K562 (cell line): ENCODE results near the gene VPS4B. TPM values are rescaled to one million over a fixed set of nuclear protein-coding genes. Genes with fewer than 3 reads are reported as not detected.

Experiments used
- BCL6 ChIP-seq: fragments of 250-450 bp; sonication (Bioruptor Pico); IDR thresholded peaks from 2 replicates; pipeline ENCODE4 v1.4.0; 2020
- CBX3 ChIP-seq, 2 experiments: IDR thresholded peaks; 1 replicate in 1 of 2; 2 replicates in 1 of 2; pipeline ENCODE4 v1.6.1; 2012; ENCODE audit warnings: inconsistent platforms in 2 of 2, low read length in 2 of 2, borderline replicate concordance in 1 of 2, control low read depth in 1 of 2
- CHD4 ChIP-seq: fragments of 200-600 bp; sonication (generic); IDR thresholded peaks from 3 replicates; pipeline ENCODE4 v1.6.1; 2012; ENCODE audit warnings: low read depth, mild to moderate bottlenecking, mixed read lengths, low read length, inconsistent platforms; ENCODE audit not compliant: insufficient read depth, insufficient replicate concordance, poor library complexity, severe bottlenecking
- KDM1A ChIP-seq, 2 experiments: fragments of 450-650 bp; IDR thresholded peaks; 2 replicates each; pipeline ENCODE4 v1.6.1; 2016; ENCODE audit warnings: mild to moderate bottlenecking in 2 of 2
- KHSRP ChIP-seq: fragments of 450-650 bp; IDR thresholded peaks from 2 replicates; pipeline ENCODE4 v1.6.1; 2017
- MCM2 ChIP-seq: fragments of 450-650 bp; IDR thresholded peaks from 2 replicates; pipeline ENCODE4 v1.6.1; 2017; ENCODE audit warnings: low read depth, mild to moderate bottlenecking
- MEF2D ChIP-seq: conservative IDR thresholded peaks from 2 replicates; pipeline ENCODE4 v1.6.1; 2016; ENCODE audit warnings: low read depth, missing genetic modification characterization, missing compliant biosample characterization
- NFRKB ChIP-seq: fragments of 450-650 bp; IDR thresholded peaks from 2 replicates; pipeline ENCODE4 v1.6.1; 2016; ENCODE audit warnings: low read depth
- NR2F6 ChIP-seq: fragments of 450-650 bp; formaldehyde crosslinking; IDR thresholded peaks from 2 replicates; pipeline ENCODE4 v1.4.0; 2020; ENCODE audit warnings: mild to moderate bottlenecking
- PTBP1 ChIP-seq: fragments of 200-400 bp; formaldehyde crosslinking; IDR thresholded peaks from 2 replicates; pipeline ENCODE4 v1.6.1; 2017; ENCODE audit warnings: low read depth, low read length
- RAD21 ChIP-seq, 2 experiments: fragments of 250-450 bp in 1 of 2; fragments of 450-650 bp in 1 of 2; sonication (Bioruptor Pico) in 1 of 2; formaldehyde crosslinking in 1 of 2; IDR thresholded peaks in 1 of 2; conservative IDR thresholded peaks in 1 of 2; 2 replicates each; pipeline versions ENCODE4 v1.4.0 to v1.8.0; 2020 to 2022; ENCODE audit warnings: mild to moderate bottlenecking in 2 of 2, moderate library complexity in 1 of 2
- RB1 ChIP-seq: fragments of 450-650 bp; IDR thresholded peaks from 2 replicates; pipeline ENCODE4 v1.6.1; 2017; ENCODE audit warnings: low read depth, mild to moderate bottlenecking
- RFX5 ChIP-seq: IDR thresholded peaks from 2 replicates; pipeline ENCODE4 v1.6.1; 2011; ENCODE audit warnings: low read depth, mild to moderate bottlenecking, improper control_type of control experiment, low read length
- SMARCB1 ChIP-seq: IDR thresholded peaks from 2 replicates; pipeline ENCODE4 v1.6.1; 2011; ENCODE audit warnings: improper control_type of control experiment, low read depth; ENCODE audit not compliant: insufficient read length
- SMARCC2 ChIP-seq: fragments of 450-650 bp; IDR thresholded peaks from 2 replicates; pipeline ENCODE4 v1.6.1; 2017; ENCODE audit warnings: antibody characterized with exemption, moderate library complexity, mild to moderate bottlenecking, low read depth
- TEAD2 ChIP-seq: fragments of 450-650 bp; IDR thresholded peaks from 2 replicates; pipeline ENCODE4 v1.6.1; 2016; ENCODE audit warnings: missing genetic modification characterization, control low read depth, missing compliant biosample characterization
- TEAD4 ChIP-seq, 2 experiments: sonication (generic) in 1 of 2; formaldehyde crosslinking in 1 of 2; IDR thresholded peaks; 2 replicates each; pipeline versions ENCODE4 v1.6.1 to v1.8.0; 2012 to 2022; ENCODE audit warnings: borderline replicate concordance in 1 of 2, inconsistent platforms in 1 of 2, low read length in 1 of 2, mild to moderate bottlenecking in 1 of 2, missing genetic modification reagents in 1 of 2
- ZNF174 ChIP-seq: fragments of 250-450 bp; sonication (Bioruptor Pico); IDR thresholded peaks from 2 replicates; pipeline ENCODE4 v1.4.0; 2020; ENCODE audit warnings: mild to moderate bottlenecking
- ZNF695 ChIP-seq: fragments of 450-650 bp; formaldehyde crosslinking; IDR thresholded peaks from 2 replicates; pipeline ENCODE4 v1.4.0; 2020; ENCODE audit warnings: mild to moderate bottlenecking, moderate library complexity
- ZNF76 ChIP-seq: fragments of 250-450 bp; sonication (Bioruptor Pico); IDR thresholded peaks from 2 replicates; pipeline ENCODE4 v1.4.0; 2020; ENCODE audit warnings: mild to moderate bottlenecking, moderate library complexity, borderline replicate concordance
- polyA plus RNA-seq, 8 experiments: library from polyadenylated mRNA; depleted of rRNA in 4 of 8; stranded (reverse) in 5 of 8; unstranded in 3 of 8; fragments of >200 nt; fragmentation: Nextera tagmentation in 2 of 8; fragmentation: Illumina TruSeq in 1 of 8; extraction: Ambion mirVana in 2 of 8; extraction: Trizol in 1 of 8; gene quantifications; 2 replicates each; pipeline versions ENCODE4 v1.2.1 to v1.2.3, GENCODE V29; 2011 to 2014; ENCODE audit warnings: inconsistent platforms in 1 of 8, missing spikeins in 1 of 8
- total RNA-seq, 7 experiments: library from RNA; depleted of rRNA in 6 of 7; stranded (reverse); fragments of >200 nt in 6 of 7; fragmentation: Illumina TruSeq in 2 of 7; extraction: Trizol in 2 of 7; gene quantifications; 2 replicates each; pipeline versions ENCODE4 v1.2.1 to v1.2.3, GENCODE V29; 2011 to 2021; ENCODE audit warnings: low replicate concordance in 1 of 7
- TF ChIP-seq, protein P1 (sequence below): fragments of 250-450 bp; sonication (Bioruptor Pico); IDR thresholded peaks from 2 replicates; pipeline ENCODE4 v1.8.0; 2022; ENCODE audit warnings: inconsistent platforms
- TF ChIP-seq, protein P2 (sequence below), 2 experiments: fragments of 450-650 bp in 1 of 2; IDR thresholded peaks; 2 replicates each; pipeline ENCODE4 v1.6.1; 2011 to 2017; ENCODE audit warnings: low read depth in 2 of 2, antibody characterized with exemption in 1 of 2, borderline replicate concordance in 1 of 2, low read length in 1 of 2, mild to moderate bottlenecking in 1 of 2, mixed read lengths in 1 of 2; ENCODE audit not compliant: control insufficient read depth in 1 of 2
- TF ChIP-seq, protein P3 (sequence below): fragments of 250-450 bp; sonication (Bioruptor Pico); IDR thresholded peaks from 2 replicates; pipeline ENCODE4 v1.4.0; 2020

Gene VPS4B
- total and polyA plus RNA-seq, 9 of the 15 experiments (the other 6 are each of a cell fraction or from before 2014, with no cell fraction given) = 7.3 to 16.4 (median 10.4) TPM

DNA sequence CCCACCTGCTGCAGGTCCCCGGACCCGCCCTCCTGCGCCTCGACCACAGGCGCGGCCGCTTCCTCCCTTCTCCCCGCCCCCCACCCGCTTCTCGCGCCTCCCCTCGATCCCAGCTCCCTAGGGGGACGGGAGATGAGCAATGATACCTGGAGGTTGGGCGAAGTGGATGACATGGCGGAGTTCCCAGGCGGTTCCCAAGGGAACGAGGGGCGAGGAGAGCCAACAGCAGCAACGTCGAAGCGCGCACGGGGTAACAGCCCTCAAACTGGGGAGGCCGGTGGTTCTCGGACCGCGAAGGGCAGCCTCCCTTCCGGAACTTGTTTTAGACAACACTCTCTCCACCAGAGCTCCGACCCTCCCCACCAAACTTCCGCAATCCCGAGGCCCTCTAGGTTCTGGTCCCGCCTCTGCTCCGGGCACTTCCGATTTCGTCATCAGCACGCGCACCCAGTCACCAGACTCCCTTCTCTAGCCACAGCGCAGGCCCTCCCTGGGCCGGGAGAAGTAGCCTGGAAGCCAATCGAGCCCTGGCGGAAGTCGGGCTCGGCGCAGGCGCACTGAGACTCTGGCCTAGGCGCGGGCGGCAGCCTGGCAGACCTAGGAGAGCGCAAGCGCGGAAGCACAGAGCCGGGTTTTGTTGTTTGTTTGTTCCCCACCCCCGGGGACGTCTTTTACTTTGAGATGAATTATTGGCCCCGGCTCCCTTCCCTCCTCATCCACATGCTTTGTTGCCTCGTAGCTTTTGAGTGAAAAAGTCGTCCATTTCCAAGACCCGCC, at the start of gene VPS4B (continued):
- TF ChIP-seq MEF2D (tag) (no peak), CBX3 (IDR thresholded peaks at IDR 0.05; ENCODE audit: borderline replicate concordance in 1 of 2, low read length in 2 of 2) (no peak), NR2F6 (no peak), KDM1A (IDR thresholded peaks at IDR 0.05) (no peak), RAD21 (CRISPR knock-in tag; conservative IDR thresholded peaks at IDR 0.05 in 1 of 2, IDR thresholded peaks at IDR 0.05 in 1 of 2) (no peak), BCL6 (no peak), MCM2 (no peak), RB1 (no peak), ZNF76 (no peak), RFX5 (no peak), PTBP1 (no peak), ZNF695 (no peak), SMARCC2 (no peak), TEAD2 (tag) (no peak), TEAD4 (IDR thresholded peaks at IDR 0.05; ENCODE audit: low read length) (peak; percentile 10; the same call in 1 of the 2 replicates), TEAD4 (CRISPR knock-in tag; IDR thresholded peaks at IDR 0.05; ENCODE audit: borderline replicate concordance) (no peak), ZNF174 (CRISPR knock-in tag) (no peak), NFRKB (no peak), SMARCB1 (no peak), CHD4 (no peak), KHSRP (no peak)
- TF ChIP-seq, protein P1, sequence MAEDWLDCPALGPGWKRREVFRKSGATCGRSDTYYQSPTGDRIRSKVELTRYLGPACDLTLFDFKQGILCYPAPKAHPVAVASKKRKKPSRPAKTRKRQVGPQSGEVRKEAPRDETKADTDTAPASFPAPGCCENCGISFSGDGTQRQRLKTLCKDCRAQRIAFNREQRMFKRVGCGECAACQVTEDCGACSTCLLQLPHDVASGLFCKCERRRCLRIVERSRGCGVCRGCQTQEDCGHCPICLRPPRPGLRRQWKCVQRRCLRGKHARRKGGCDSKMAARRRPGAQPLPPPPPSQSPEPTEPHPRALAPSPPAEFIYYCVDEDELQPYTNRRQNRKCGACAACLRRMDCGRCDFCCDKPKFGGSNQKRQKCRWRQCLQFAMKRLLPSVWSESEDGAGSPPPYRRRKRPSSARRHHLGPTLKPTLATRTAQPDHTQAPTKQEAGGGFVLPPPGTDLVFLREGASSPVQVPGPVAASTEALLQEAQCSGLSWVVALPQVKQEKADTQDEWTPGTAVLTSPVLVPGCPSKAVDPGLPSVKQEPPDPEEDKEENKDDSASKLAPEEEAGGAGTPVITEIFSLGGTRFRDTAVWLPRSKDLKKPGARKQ (CRISPR knock-in tag) = no peak
- TF ChIP-seq, protein P2, sequence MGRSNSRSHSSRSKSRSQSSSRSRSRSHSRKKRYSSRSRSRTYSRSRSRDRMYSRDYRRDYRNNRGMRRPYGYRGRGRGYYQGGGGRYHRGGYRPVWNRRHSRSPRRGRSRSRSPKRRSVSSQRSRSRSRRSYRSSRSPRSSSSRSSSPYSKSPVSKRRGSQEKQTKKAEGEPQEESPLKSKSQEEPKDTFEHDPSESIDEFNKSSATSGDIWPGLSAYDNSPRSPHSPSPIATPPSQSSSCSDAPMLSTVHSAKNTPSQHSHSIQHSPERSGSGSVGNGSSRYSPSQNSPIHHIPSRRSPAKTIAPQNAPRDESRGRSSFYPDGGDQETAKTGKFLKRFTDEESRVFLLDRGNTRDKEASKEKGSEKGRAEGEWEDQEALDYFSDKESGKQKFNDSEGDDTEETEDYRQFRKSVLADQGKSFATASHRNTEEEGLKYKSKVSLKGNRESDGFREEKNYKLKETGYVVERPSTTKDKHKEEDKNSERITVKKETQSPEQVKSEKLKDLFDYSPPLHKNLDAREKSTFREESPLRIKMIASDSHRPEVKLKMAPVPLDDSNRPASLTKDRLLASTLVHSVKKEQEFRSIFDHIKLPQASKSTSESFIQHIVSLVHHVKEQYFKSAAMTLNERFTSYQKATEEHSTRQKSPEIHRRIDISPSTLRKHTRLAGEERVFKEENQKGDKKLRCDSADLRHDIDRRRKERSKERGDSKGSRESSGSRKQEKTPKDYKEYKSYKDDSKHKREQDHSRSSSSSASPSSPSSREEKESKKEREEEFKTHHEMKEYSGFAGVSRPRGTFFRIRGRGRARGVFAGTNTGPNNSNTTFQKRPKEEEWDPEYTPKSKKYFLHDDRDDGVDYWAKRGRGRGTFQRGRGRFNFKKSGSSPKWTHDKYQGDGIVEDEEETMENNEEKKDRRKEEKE (IDR thresholded peaks at IDR 0.05; ENCODE audit: borderline replicate concordance in 1 of 2, control insufficient read depth in 1 of 2, low read depth in 2 of 2, low read length in 1 of 2) = no peak
- TF ChIP-seq, protein P3, sequence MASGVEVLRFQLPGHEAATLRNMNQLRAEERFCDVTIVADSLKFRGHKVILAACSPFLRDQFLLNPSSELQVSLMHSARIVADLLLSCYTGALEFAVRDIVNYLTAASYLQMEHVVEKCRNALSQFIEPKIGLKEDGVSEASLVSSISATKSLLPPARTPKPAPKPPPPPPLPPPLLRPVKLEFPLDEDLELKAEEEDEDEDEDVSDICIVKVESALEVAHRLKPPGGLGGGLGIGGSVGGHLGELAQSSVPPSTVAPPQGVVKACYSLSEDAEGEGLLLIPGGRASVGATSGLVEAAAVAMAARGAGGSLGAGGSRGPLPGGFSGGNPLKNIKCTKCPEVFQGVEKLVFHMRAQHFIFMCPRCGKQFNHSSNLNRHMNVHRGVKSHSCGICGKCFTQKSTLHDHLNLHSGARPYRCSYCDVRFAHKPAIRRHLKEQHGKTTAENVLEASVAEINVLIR (CRISPR knock-in tag) = peak; percentile 93
